HEK293T (cell line): ENCODE measurements around the gene OLA1.

Source experiments
- ARNT ChIP-seq: fragments of 450-650 bp; IDR thresholded peaks from 2 replicates; pipeline ENCODE4 v1.6.1; 2017; ENCODE audit warnings: mild to moderate bottlenecking
- BHLHE40 ChIP-seq: fragments of 450-650 bp; IDR thresholded peaks from 2 replicates; pipeline ENCODE4 v1.6.1; 2016; ENCODE audit warnings: mild to moderate bottlenecking, moderate library complexity, borderline replicate concordance
- ELF4 ChIP-seq: fragments of 450-650 bp; IDR thresholded peaks from 2 replicates; pipeline ENCODE4 v1.6.1; 2017; ENCODE audit warnings: antibody characterized with exemption
- FOXK2 ChIP-seq: fragments of 450-650 bp; IDR thresholded peaks from 2 replicates; pipeline ENCODE4 v1.6.1; 2016; ENCODE audit warnings: mild to moderate bottlenecking
- FOXM1 ChIP-seq: fragments of 450-650 bp; IDR thresholded peaks from 2 replicates; pipeline ENCODE4 v1.6.1; 2017; ENCODE audit warnings: mild to moderate bottlenecking, borderline replicate concordance
- HDGF ChIP-seq: fragments of 450-650 bp; IDR thresholded peaks from 2 replicates; pipeline ENCODE4 v1.6.1; 2017; ENCODE audit warnings: antibody characterized with exemption, borderline replicate concordance
- LEF1 ChIP-seq: fragments of 450-650 bp; IDR thresholded peaks from 2 replicates; pipeline ENCODE4 v1.6.1; 2017; ENCODE audit warnings: mild to moderate bottlenecking, borderline replicate concordance
- NFRKB ChIP-seq: fragments of 450-650 bp; IDR thresholded peaks from 2 replicates; pipeline ENCODE4 v1.6.1; 2016; ENCODE audit warnings: mild to moderate bottlenecking, moderate library complexity
- SP1 ChIP-seq: fragments of 450-650 bp; IDR thresholded peaks from 2 replicates; pipeline ENCODE4 v1.6.1; 2017
- SUZ12 ChIP-seq: fragments of 450-650 bp; IDR thresholded peaks from 2 replicates; pipeline ENCODE4 v1.6.1; 2016; ENCODE audit warnings: mild to moderate bottlenecking
- TARDBP ChIP-seq: fragments of 450-650 bp; IDR thresholded peaks from 2 replicates; pipeline ENCODE4 v1.6.1; 2016
- ZNF384 ChIP-seq: fragments of 450-650 bp; IDR thresholded peaks from 2 replicates; pipeline ENCODE4 v1.6.1; 2016
- TF ChIP-seq, protein P1 (sequence below): fragments of 450-650 bp; IDR thresholded peaks from 2 replicates; pipeline ENCODE4 v1.6.1; 2016

DNA sequence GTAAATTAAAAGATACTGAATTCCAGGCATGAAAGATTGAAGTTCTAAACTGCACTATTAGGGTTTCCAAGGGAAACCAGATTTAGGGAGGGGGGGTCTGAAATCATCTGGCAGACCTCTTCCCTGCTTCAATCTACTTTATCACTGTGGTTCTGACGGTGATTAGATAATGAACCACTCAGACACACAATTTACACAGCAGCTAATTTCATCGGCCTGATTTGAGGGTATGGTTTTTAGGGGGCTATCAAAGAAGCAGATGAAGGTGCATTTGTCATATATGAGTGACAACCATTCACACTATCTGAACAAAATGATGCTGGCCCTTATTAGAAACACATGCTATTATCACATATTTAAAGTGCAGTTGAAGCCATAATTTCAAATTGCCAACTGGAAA is 106.0 kb downstream of the OLA1 start:
- TF ChIP-seq FOXM1 (no peak), HDGF (no peak), ARNT (no peak), SP1 (no peak), BHLHE40 (no peak), TARDBP (no peak), SUZ12 (no peak), LEF1 (no peak), ZNF384 (no peak), NFRKB (no peak), ELF4 (no peak), FOXK2 (no peak)
- TF ChIP-seq, protein P1, sequence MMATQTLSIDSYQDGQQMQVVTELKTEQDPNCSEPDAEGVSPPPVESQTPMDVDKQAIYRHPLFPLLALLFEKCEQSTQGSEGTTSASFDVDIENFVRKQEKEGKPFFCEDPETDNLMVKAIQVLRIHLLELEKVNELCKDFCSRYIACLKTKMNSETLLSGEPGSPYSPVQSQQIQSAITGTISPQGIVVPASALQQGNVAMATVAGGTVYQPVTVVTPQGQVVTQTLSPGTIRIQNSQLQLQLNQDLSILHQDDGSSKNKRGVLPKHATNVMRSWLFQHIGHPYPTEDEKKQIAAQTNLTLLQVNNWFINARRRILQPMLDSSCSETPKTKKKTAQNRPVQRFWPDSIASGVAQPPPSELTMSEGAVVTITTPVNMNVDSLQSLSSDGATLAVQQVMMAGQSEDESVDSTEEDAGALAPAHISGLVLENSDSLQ: no peak
